Kidney glomerular epithelial cell (primary cell): Measurements from ENCODE around the gene TMEM181.
"Not testable (repeated sequence)": the region's sequence is repeated elsewhere in the genome, so short reads cannot be mapped to it uniquely, and the experiment has no call there.

Source experiments
- DNase-seq: peaks from one replicate; lab custom pipeline; 2025; lab: John Stamatoyannopoulos, UW

The TMEM181 gene

DNA sequence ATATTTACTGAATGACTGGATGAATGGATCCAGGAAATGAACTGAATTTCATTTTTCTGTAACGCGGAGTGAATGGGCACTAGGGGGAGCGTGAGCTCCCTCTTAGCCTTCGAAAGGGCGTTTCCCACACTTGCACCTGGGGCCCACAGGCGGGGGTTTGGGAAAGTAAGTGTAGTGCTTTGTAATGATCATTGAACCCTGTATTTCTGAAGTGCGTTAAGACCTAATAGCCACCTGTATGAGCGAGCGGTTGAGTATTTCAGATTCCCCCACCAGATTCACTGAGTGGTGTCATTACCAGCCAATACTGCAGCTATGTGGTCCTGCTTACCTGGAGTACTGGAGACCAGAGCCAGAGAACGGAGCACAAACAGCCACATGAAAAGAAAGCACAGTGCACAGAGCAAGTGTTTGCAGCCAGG, 100.5 kb downstream of the TMEM181 start:
- DNase-seq, result no peak

DNA sequence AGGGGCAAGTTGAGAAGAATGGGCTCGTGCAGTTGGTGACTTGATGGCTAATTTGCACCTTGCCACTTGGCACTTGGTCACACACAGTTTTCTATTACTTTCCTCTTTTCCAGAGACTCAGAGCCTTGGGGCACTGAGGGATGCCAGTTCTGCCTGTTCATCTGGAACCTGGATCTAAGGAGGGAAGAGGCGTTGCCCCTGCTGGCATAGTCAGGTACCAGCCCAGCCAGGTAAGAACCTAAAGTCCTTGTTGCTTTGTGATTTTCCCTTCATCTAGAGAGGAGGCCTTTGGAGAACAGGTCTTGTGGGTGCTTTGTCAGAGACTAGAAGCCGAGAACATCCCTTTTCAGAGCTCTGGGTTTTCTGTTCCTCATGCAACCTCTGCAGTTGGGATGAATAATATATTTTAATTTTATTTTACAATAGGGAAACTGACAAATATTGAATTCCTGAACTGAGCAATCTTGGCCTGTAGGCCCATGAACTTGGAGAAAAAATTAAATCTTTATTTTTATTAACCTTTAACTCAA, 101.3 kb downstream of the TMEM181 start:
- no peak for DNase-seq

DNA sequence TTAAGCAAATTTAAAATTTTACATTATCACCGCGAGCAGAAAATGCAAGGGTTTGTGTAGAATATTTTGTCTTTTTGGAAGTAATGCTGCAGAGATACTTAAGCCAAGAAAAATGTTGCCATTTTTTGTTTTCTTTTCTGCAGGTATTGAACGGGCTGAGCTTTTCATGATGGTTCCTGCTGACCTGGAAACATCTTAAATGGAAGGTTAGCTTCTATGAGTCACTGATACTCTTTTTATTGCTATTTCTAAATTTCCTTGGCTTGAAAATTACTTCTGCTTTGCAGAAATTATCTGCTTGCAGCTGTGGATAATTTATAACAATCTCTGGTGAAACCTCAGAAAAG, 102.7 kb downstream of the TMEM181 start:
- no peak for DNase-seq

DNA sequence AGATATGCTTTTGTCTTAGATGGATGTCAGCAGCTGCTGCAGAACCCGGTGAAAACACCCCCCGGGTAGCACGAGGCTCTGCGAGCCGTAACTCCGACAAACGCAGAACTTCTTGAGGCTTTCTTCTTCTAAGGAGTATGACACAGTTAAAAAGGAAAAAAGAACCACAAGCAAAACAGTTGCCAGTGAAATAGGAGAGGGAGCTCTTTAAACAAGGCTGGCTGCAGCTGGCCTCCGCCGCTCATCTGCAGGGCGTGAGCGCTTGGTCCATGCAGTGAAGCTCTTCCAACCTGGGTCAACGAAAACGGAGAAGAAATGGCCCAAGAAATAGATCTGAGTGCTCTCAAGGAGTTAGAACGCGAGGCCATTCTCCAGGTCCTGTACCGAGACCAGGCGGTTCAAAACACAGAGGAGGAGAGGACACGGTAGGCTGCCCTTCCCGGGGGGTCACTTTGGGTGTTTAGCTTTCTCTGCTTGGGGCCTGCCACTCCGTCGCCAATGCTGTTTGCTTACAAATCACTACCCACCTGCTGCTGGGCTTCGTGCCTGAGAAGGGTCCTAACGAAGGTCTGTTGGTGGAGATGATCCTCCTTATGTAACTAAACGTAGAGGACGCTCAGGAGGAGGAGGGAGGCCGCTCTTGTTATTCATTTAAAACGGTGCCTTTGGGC, 103.2 kb downstream of the TMEM181 start:
- DNase-seq, result no peak

DNA sequence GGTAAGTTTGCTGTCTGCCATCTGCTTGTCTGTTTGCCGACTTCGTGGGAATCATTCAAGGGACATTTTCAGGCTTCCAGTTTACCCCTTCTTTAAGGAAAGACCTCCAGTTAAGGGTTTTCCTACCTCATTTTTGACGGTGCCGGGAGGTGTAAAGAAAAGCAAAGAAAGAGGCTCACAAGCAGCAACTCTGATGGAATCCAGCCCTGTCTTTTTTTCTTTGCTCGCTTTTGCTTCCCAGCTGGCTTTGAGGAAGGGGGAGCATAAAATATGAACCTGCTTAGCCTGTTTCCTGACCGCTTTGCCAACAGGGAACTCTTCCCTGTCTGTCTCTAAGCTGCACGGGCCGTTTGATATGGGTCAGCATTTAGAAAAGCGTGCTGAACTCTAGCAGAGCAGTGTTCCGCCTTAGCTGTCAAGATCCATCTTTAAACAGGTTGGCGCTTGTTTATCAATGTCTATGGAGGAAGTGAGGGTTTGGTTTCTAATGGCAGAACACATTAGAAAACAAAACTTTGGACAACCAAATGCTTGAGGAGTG, 103.8 kb downstream of the TMEM181 start:
- DNase-seq, result no peak

DNA sequence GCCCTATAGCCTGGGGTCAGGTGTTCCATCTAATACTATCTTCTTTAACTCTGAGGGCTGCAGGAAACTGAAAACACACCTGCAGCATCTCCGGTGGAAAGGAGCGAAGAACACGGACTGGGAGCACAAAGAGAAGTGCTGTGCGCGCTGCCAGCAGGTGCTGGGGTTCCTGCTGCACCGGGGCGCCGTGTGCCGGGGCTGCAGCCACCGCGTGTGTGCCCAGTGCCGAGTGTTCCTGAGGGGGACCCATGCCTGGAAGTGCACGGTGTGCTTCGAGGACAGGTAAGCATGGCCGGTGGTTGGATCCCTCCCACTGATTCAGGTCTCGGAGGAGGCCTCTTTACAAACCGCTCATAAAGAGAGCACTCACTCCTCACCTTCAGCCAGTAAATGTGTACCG, 105.4 kb downstream of the TMEM181 start:
- DNase-seq, result no peak

DNA sequence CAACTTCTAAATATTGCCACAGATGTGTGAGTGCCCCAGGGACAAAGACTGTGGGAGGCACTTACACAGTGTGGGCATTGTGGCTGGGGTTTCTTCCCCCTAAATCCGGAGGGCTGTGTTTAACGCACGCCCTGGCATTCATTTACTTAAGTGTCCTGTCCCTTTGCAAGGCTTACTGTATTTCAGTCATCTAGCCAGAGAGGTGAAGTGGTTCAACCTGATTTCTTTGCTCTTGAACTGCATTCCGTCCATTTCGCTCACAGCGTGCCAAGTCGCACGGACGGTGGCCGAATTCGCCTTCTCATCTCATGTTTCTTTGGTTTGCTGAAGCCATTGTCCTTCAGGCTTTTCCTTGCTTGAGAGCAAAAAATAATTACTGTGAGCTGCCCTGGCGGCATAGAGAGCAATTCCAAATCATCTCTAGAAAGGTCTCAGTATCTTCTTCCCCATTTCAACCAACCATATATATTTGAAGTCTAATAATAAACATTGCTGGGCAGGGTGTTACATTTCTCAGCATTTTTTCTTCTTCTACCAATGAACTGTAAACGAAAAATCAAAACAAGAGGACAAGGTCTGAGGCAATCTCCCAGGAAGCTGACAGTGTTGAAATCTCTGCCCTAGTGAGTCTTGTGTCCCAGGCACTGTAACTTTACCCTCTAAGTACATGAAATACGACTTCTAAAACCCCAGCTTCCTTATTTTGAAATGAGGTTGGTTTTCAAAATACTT, 106.9 kb downstream of the TMEM181 start:
- DNase-seq, result no peak

DNA sequence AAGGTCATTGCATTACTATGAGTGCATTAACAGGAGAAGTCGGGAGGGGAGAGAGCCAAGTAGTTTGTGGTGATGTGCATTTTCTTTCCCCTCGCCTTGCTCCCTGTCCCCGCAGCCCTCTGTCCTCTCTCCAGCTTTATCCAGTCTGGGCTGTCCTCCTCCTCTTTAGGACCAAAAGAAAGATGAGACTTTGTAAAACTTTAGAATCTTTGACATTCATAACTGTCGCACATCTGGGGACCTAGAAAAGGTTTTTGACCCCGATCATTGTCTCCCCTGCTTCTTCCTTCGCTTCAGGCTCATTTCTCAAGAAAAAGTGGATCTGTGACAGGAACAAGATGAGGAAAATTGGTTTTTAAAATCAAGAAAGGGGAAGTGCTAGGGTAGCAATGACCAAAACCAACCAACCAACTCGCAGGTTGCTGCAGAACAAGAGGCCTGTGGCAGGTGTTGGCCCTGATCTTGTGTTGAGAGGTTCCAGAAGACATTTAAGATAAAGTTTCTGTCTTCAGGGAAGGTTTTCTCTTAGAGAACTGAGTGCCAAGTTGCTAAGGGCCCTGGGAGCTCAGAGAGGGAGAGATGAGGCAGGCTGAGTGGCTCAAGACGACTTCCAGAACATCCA, 107.6 kb downstream of the TMEM181 start:
- DNase-seq, result no peak

DNA sequence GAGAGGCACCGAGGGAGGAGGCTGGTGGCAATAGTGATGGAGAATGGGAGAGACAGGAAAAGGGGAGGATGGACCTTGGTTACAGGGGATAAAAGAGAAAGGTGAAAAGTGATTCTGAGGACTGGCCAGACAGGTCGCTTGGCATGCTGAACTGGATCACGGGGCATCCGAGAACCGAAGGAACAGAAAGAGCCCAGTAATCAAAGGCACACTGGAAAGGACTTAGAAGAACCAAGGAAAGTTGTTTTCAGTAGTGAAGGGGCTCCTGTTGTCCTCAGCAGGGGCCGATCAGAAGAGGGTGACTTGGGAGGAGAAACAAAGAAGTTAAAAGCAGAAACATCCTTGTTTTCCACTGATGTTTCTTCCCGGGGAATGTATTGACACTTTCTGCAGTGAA, 108.8 kb downstream of the TMEM181 start:
- DNase-seq, result no peak

DNA sequence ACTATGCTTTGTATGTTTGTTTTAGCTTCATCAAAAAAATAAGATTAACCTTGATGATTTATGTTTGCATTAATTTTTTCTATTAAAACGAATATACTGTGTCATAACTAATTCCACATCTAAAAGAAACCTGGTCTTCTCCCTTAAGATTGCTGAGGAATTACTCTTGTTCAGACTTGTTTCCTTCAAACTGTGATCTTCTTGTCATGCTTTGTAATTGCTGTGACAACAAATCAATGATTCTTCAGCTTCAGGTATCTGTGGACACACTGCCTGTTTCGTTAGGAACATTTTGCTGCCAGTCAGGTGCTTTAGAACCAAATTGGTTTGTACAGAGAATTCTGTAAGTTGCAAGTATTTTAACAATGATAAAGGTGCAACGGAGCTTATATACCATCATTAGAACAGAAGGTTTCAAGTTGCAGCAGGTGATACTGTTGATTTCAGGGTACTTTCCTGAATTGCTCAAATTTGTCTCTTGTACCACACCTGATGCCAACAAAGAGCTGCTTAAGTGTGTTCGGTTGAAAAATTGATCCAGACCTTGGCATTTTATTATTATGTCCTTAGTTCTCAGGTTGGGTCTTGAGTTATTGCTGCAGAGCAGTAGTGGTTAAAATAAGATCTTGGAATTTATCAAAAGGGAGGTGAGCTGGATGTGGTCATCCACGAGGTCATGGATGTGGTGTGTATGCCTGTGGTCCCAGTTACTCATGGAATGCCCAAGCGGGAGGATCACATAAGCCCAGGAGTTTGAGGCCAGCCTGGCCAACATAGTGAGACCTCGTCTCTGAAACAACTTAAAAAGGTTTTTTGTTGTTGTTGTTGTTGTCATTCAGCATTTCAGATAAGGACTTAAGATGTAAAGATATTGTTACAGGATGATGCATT, 109.5 kb downstream of the TMEM181 start:
- peak; percentile 27 for DNase-seq

DNA sequence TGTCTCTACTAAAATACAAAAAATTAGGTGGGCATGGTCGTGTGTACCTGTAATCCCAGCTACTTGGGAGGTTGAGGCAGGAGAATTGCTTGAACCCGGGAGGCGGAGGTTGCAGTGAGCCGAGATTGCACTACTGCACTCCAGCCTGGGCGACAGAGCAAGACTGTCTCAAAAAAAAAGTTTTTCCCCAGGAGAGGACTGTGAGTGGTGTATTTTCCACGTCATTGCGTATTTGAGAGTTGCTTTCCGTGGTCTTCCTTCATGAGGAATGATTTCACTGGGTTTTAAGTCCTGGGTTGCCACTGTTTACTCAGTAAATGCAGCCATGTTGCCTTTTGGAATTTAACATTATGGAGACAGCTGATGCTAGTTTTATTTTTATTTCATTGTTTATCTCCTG, 112.2 kb downstream of the TMEM181 start:
- not testable (repeated sequence) for DNase-seq

DNA sequence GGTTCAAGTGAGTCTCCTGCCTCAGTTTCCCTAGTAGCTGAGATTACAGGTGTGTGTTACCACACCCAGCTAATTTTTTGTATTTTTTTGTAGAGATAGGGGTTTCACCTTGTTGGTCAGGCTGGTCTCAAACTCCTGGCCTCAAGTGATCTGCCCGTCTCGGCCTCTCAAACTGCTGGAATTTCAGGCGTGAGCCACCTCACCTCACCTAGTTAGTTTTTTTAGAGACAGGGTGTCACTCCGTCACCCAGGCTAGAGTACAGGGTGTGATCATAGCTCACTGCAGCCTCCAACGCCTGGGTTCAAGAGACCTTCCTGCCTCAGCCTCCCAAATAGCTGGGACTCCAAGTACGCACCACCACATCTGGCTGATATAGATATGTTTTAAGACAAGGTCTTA, 112.8 kb downstream of the TMEM181 start:
- no peak for DNase-seq

DNA sequence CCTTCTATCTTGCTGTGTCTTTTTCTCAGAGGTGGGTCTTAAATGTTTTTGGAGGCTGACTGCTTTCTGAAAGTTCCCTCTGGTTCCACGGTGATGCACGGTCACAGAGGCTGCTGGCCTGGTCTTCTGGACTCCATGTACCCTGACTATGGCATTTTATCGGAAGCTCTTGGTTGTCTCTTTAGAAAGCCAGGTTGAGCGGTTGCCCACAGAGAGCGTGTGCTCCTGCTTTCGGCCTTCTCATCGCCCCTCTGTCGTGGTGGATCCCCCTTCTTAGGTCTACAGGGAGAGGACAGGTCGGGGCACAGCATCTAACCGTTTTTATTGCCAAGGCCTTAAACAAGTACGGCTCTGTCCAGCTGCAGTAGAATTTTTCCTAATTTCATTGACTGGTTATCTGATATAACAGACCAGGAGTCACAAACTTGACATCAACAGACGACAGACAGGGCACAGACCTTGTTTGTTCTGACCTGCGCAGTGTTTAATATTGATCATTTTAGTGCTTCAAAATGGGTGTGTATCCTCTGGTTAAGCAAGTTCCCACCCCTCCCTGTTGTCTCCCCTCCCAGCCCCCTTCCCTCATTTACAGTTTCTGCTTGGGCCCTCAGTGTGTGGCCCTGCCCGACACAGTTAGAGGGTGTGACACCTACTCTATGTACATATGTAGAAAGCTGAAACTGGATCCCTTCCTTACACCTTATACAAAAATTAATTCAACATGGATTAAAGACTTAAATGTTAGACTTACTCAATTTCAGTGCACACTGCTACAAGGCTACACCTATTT, 114.6 kb downstream of the TMEM181 start:
- DNase-seq, result no peak

DNA sequence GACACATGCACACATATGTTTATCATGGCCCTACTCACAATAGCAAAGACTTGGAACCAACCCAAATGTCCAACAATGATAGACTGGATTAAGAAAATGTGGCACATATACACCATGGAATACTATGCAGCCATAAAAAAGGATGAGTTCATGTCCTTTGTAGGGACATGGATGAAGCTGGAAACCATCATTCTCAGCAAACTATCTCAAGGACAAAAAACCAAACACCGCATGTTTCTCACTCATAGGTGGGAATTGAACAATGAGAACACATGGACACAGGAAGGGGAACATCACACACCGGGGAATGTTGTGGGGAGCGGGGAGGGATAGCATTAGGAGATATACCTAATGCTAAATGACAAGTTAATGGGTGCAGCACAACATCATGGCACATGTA, 117.2 kb downstream of the TMEM181 start:
- DNase-seq, result not testable (repeated sequence)

DNA sequence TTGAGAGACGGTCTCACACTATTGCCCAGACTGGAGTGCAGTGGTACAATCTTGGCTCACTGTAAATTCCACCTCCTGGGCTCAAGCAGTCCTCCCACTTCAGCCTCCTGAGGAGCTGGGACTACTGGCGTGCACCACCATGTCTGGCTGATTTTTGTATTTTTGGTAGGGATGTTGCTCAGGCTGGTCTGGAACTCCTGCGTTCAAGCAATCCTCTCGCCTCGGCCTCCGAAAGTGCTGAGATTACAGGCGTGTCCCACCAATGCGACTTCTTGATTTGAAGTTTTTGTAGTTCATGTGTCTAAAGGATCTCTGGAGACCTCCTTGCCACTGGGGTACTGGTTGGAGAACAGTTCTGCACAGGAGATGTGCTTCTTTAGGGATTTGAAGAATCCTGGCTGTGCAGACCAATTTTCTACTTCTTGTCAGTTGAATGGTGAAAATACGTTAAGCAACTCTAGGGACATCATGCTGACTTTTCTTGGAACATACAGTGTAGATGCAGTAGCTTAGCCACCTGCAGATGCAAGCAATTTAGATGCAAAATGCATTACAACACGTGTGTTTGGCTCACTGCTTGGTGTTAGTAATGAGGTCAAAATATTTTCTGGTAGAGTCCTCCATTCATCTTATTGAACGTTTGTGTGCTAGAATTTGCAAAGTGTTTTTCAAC, 118.2 kb downstream of the TMEM181 start:
- no peak for DNase-seq

DNA sequence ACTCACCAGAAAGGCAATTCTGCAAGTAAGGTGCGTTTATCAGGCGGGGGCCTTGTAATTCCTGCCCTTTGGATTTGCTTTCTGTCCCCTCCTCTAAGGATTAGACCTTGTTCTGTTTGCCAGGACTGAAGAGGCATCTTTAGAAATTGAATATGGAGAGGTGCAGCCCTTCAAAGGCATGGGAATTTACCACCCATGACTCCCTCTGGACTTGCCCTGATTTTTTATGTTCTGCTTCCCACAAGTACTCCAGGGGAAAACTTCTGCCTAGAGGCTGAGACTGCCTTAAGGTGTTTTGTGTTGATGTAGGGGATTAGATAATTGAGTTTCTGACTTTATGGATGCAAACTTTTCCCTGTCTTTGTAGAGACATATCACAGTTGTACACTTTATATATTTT, 120.1 kb downstream of the TMEM181 start:
- DNase-seq, result no peak

DNA sequence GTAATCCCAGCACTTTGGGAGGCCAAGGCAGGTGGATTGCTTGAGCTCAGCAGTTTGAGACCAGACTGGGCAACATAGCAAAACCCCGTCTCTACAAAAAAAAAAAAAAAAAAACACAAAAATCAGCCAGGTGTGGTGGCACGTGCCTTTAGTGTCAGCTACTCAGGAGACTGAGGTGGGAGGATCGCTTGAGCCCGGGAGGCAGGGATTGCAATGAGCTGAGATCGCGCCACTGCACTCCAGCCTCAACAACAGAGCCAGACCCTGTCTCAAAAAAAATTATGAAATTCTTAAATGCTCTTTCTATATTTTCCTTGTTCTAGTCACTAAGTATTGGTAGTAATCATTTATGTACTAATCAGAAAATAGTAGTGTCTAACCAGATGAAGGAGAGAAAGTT, 120.6 kb downstream of the TMEM181 start:
- no peak for DNase-seq

DNA sequence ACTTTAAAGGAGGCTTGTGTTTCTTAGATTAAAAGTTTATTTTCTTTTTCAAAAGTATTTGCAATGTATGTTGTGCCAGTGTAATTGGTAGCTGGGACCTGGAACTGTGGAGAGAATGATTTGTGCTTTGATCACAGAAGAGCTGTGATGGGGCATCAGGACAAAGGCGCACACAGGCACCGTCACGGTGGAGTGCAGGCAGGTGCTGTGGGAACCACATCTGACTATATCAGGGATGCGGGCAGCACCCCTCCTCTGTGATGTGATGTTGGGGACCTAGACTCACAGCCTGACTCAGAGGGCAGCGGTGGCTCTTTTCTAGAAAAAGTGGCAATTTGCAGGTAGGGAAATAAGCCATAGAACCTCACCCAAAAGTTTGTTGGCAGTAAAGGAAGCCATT, 124.4 kb downstream of the TMEM181 start:
- DNase-seq, result no peak

DNA sequence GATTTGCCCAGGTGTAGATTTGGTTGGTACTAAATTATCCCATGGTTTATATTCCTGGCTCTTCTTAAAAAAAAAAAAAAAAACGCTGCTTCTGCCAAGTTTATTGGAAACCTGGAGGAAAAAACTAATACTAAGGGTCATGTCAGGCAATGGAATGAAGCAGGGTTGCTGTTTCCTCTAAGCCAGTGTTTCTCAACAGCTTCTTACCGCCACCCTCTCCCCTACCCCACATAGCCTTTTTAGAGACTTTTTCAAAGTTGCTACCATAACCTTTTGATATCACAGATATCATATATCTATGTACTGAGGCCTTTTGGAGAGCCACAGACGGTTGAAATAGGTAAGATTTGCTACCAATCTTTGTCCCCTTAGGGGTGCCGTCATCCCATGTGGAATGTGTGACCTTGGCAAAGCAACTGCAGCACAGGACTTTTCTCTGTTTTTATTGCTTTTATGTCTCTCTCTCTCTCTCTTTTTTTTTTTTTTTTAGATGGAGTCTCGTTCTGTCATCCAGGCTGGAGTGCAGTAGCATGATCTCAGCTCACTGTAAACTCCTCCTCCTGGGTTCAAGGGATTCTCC, 124.9 kb downstream of the TMEM181 start:
- no peak for DNase-seq
